Bone marrow (tissue), 2 donors: ENCODE results near the gene KRT85.

Experiments
- DNase-seq, 2 donors: peaks; one replicate each; lab custom pipeline; 2025; lab: John Stamatoyannopoulos, UW

The KRT85 gene

GRCh38 chr12:52367876-52368275, 595 bp upstream of the KRT85 start:
- DNase-seq = no peak

- DNase-seq = no peak
These were observed 2.3 kb downstream of the KRT85 start for GRCh38 chr12:52364901-52365489.

GRCh38 chr12:52364061-52364460, 3.2 kb downstream of the KRT85 start:
- no peak for DNase-seq

- DNase-seq = no peak
These were observed 4.1 kb downstream of the KRT85 start for GRCh38 chr12:52363111-52363679.

GRCh38 chr12:52362118-52362726, 5.1 kb downstream of the KRT85 start:
- no peak for DNase-seq

GRCh38 chr12:52361553-52361952, 5.7 kb downstream of the KRT85 start:
- DNase-seq = no peak

- no peak for DNase-seq
These were observed 6.5 kb downstream of the KRT85 start for GRCh38 chr12:52360663-52361271.

GRCh38 chr12:52360106-52360662, 7.1 kb downstream of the KRT85 start:
- no peak for DNase-seq

GRCh38 chr12:52359621-52360061, 7.6 kb downstream of the KRT85 start:
- no peak for DNase-seq

GRCh38 chr12:52358575-52359350, 8.5 kb downstream of the KRT85 start:
- no peak for DNase-seq

GRCh38 chr12:52356762-52357580, 10.3 kb downstream of the KRT85 start:
- DNase-seq = no peak

- no peak for DNase-seq
These were observed 11.1 kb downstream of the KRT85 start for GRCh38 chr12:52356031-52356761.

- DNase-seq = no peak
These were observed 12.1 kb downstream of the KRT85 start for GRCh38 chr12:52355176-52355575.

GRCh38 chr12:52354200-52354599, 13.1 kb downstream of the KRT85 start:
- no peak for DNase-seq

- DNase-seq = no peak
These were observed 13.5 kb downstream of the KRT85 start for GRCh38 chr12:52353766-52354165.

- no peak for DNase-seq
These were observed 14.3 kb downstream of the KRT85 start for GRCh38 chr12:52352951-52353350.

- DNase-seq = no peak
These were observed 15.9 kb downstream of the KRT85 start for GRCh38 chr12:52351196-52352059.

- DNase-seq = no peak
These were observed 16.5 kb downstream of the KRT85 start for GRCh38 chr12:52350786-52351185.

- no peak for DNase-seq
These were observed 17.2 kb downstream of the KRT85 start for GRCh38 chr12:52350021-52350620.
